GM19240 (cell line): ENCODE results near the gene ACOT7.

Experiments
- DNase-seq: peaks from one replicate; pipeline ENCODE4 v3.0.0; 2011; ENCODE audit warnings: low spot score; ENCODE audit not compliant: insufficient read length

The ACOT7 gene

DNA sequence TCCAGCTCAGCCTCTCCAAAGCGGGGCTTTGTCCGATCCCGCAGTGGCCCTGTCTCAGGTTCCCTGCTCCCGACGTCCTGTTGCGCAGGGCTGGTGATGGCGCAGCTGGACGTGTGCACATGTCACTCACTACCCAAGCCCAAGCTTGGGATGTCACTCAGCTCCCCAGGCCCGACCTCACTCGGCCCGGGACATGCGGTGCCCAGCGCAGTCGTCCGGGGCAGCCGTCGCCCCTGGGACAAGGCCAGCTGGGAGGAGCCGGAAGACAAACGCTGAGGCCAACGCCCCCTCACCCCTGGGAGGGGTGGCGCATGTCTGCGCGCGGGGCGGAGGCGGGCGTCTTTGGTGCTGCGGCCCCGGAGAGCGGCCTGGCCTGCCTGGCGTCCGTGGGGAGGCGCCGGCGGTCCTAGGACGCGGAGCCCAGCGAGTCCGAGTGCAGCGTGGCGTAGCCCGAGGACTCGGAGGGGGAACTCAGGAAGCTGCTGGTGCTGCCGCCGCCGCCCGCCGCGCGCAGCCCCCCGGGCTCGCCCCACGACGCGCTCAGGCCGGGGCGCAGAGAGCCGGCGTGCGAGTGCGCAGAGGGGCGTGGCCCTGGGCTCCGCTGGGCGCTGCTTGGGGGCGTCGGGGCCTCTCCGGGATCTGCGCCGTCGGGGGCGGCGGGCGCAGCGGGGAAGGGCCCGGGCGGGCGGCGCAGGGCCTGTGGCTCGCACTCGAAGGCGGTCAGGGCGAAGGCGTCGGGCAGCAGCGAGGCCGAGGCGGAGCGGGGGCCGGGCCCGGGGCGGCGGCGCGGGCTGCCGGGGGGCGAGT, 144.4 kb downstream of the ACOT7 start:
- no peak for DNase-seq

GRCh38 chr1:6248161-6248776, 145.3 kb downstream of the ACOT7 start:
- no peak for DNase-seq

GRCh38 chr1:6247651-6248050, 145.9 kb downstream of the ACOT7 start:
- no peak for DNase-seq

DNA sequence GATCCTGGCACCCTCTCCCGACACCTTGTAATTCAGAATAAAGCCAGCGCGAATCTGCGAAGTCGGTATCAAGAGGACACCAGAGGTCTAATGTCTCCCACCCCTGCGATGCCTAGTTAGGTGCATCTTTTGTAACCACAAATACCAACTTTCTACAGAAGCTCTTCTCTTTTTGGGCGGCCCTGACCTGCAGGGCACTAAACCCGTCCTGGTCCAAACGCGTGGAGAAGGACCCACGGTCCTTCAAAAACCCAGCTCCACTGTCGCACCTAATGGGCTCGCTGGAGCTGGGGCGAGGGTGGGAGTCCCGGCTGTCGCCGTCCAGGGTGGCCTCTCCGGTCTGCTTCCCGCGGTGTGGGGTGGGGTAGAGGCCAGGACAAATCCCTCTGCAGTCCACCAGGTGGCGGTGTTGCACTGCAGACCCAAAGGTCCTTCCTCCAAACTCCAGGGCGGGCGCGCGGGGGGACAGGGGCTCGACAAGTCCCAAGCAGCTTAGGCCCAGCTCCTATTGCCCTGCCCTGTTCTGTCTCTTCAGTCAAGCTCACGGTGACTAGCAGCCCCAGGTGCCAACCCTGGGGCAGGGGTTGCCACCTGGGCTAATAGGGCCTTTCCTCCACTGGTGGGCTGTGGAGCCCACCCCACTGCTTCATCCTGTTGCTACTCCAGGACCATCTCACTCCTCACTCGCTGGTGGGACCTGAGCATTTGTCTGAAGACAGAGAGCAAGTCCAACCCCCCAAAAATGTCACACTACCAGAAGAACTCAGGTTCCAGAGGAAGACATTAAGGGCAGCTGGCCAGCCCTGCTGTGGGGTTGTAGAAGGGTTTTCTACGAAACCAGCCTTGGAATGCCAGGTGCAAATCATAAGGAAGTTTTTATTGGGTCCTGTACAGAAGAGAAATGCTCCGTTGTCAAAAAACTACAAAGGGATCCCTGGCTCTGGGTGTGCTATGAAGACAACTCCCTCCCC, 146.8 kb downstream of the ACOT7 start:
- peak; percentile 97 for DNase-seq

DNA sequence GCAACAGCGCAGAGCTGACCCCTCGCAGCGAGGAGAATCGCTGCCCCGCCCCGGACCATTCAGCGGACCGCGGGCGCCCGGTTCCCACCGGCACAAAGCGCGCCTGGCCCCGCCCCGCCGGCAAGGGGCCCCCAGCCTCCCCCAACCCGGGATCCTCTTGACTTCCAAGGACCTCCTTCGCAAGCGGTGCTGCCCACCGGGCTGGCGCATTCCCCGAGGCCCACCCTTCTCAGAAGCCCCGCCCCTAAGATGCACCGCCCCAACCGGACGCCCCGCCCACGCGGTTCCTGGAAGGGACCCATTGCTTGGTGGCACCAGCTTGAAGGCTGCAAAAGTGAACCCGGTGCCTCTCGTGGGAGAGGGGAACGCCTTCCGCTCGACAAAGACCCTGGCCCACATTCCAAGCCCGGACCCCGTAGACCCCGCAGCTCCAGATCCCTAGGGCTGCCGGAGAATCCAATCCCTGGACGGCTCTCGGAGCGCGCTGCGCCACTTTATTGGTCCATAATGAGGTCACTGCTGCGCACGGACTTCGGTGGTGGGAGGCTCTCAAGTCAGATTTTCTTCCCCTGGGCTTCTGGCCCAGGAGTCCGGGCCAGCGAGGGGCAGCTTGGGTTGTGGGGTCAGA, 147.6 kb downstream of the ACOT7 start:
- peak; percentile 59 for DNase-seq

GRCh38 chr1:6245086-6245868, 148.3 kb downstream of the ACOT7 start:
- DNase-seq: peak; percentile 91

GRCh38 chr1:6244401-6245049, 149.0 kb downstream of the ACOT7 start:
- no peak for DNase-seq

GRCh38 chr1:6243993-6244392, 149.6 kb downstream of the ACOT7 start, which contains the start of gene HES3:
Gene HES3, plus strand, starts transcription at chr1:6244179. Its CDS starts 187 bp downstream, at chr1:6244366.
- no peak for DNase-seq

- DNase-seq: no peak
Measured at GRCh38 chr1:6243053-6243834, 150.3 kb downstream of the ACOT7 start.

DNA sequence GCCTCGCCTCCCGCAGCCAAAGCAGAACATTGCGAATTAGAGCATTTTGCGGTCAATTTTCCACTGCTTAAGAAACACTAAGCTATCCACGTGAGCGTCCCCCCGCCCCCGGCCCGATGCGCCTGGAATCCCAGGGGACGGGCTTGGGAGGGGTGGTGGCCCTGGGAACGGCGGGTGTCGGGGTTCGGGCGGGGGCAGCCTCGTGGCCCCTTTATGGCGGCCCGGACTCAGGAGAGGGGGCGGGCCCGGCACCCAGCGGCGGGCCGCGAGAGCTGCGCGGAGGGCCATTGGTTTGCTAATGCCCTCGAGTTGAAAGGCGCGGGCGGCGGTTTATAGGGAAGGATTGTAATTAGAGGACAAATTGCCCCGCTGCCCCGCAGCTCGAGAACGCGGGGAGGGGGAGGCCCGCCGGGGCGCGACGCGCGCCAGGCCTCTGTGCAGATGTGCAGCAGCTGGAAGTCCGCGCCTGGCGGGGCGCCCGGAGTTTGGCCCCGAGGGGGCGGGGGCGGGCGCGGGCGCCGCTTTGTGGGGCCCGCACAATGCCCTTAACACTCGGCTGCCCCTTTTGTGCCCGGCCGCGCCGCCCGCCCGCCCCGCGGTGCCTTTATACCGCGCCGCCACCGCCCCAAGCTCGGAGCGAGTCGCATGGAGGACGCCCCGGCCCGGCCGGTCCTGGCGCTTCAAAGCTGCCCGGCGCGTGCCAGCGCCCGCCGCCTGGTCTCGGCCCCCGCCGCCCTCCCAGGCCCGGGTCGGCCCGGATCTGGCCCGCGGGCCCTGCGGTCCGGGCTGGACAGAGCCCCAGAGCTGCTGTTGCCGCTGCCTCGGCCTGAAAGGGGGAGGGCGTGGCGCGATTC, 151.5 kb downstream of the ACOT7 start:
- DNase-seq: no peak

- DNase-seq: no peak
Measured at GRCh38 chr1:6241107-6241886, 152.3 kb downstream of the ACOT7 start.

GRCh38 chr1:6239950-6240768, 153.4 kb downstream of the ACOT7 start:
- no peak for DNase-seq

DNA sequence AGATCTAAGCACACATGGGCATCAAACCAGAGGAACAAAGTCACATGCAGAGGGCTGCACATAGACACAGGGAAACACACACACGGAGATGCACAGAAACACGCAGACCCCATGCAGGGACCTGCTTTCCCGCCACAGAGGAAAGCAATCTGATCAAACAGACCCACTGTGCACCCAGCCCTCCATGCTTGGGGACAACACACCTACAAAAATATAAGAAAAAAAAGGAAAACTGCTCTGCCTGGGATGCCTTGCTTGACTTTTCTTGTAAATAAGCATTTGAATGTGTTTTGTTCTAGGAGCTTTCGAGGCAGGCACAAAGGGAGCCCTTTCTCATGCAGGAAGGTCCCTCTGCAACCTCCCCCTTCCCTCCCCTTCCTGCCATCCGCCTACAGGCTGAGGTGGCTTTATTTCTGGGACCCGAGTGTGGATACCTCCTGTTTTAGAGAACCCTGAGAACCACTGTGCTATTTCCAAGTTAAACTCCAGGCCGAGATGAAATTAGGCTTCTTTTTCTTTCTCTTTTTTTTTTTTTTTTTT, 154.3 kb downstream of the ACOT7 start:
- DNase-seq: no peak

GRCh38 chr1:6237093-6237492, 156.5 kb downstream of the ACOT7 start:
- DNase-seq: no peak

DNA sequence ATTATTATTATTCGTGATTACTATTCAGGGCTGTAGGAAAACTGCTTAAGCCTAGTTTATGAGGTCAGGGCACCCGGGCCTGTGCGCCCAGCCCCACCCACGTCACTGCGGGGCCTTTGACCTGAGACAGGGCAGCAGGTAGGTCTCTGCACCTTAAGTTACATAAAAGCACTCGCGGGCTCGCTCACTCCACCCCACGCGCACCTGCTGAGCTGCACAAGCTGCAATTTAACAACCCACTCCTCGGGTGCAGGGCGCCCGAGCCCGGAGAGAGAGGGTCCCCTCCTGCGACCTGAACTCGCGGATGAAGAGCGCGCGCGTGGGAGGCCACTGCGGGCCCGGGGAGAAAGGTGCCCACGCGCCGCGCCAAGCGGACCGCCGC, 158.3 kb downstream of the ACOT7 start:
- DNase-seq: no peak
